ENCODE results near the gene PCNX1. TPM values are rescaled to one million over a fixed set of nuclear protein-coding genes. Genes with fewer than 3 reads are reported as not detected.

PCNX1 gene
- total RNA-seq, 1 donor from 2014 or later: 28.9 TPM

DNA sequence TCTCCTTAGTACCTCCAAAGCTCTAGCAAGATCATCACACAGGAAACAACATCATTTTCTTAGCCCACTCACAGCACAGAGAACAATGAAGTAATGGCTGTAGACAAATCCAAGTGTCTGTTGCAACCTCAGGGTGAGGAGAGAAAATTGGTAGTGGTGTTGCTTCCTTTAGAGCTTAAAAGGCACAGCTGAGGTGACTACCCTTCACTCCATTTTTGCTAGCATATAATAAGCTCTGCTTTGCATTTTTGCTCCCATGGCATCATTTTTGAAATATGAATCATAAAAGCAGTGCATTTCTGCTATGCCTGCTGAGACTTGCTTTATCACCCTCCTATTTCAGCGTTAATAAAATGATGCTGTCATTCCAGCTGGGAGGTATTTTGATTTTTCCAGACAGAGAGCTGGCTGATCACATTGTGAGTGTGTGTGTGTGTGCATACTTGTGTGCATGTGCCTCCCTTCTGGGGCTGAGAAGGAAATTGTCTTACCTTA is 18.5 kb upstream of the PCNX1 start:
- DNase-seq (ENCODE audit: low read depth in 2 of 2): no peak

DNA sequence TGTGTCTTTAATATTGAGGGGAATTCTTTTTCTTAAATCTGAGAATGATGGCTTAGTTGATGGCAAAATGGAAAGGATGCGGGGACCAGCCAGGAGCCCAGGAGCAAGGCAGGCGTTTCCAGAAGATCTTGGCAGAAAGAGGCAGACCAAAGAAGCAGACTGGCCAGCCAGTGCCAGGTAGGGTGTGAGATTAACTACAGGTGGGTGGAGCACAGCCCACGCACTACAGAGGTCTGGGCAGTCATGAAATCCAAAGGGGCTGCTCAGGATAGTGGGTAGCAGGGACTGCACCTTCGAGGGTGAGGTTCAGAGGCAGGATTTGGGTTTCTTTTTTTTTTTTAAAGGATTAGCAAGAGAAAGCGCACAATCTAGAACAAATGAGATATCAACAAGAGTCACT is 17.7 kb upstream of the PCNX1 start:
- DNase-seq (ENCODE audit: low read depth in 2 of 2): no peak

DNA sequence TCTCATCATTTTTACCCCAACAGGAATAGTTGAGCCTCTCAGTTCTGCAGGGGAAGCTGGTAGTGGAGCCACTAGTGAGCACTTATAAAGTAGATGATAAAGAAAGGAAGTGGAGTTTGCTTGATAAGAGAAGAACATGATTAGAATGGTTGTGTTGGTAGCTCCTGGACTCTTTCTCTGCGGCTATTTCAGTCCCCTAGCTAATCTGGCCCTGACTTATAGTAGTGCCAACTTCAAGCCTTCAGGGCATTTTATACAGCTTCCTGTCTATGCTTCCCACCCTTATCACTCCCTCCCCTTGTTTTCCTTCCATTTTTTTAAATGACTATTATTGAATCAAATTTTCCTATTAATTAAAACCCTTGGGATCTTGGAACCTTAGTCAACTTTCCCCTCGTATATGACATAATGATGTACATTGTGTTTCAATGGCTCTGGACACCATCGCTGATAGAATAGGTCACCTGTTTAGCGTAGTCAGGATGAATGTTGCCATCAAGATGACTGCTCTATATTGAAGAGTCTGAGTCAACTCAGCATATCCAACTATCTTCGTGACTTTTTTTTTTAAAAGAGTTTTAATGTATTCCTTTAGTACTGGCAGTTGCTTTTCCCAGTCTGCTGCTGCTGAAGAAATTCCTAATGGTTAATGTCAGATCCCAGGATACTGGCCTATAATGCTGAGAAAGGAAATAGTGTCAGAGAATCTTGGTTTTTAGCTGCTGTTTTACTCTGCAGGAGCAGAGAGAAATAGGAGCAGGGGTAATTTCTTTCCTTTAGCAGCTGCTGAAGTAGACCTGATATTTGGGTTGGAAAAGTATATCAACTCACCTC is 16.2 kb upstream of the PCNX1 start:
- DNase-seq (ENCODE audit: low read depth in 2 of 2): no peak

GRCh38 chr14:70891737-70892136 is 15.5 kb upstream of the PCNX1 start:
- DNase-seq (ENCODE audit: low read depth in 2 of 2): no peak

GRCh38 chr14:70893062-70893845 is 14.0 kb upstream of the PCNX1 start:
- no peak for DNase-seq (ENCODE audit: low read depth in 2 of 2)

- no peak for DNase-seq (ENCODE audit: low read depth in 2 of 2)
Observed at GRCh38 chr14:70893858-70894291, 13.4 kb upstream of the PCNX1 start.

DNA sequence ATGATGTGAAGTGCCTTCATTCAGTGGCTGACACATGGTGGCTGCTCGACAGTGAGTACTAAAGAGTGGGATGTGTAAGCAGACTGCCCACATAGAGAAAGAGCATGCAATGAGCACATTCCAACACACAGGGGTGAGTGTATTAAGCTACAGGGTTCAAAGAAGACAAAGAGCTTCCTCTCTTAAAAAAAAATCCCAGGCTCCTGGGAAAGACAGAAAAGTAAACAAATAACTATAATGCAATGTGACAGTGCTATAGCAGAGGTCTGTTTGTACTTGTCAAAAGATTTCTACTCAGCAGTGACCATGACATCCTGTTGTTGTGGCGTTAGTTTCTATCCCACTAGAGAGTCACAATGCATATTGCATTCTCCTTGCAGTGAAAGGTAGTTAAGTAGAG is 12.4 kb upstream of the PCNX1 start:
- DNase-seq (ENCODE audit: low read depth in 2 of 2): peak in 1 of 2 donors; percentile 23

- DNase-seq (ENCODE audit: low read depth in 2 of 2): no peak
Observed at GRCh38 chr14:70896317-70896716, 10.9 kb upstream of the PCNX1 start.

DNA sequence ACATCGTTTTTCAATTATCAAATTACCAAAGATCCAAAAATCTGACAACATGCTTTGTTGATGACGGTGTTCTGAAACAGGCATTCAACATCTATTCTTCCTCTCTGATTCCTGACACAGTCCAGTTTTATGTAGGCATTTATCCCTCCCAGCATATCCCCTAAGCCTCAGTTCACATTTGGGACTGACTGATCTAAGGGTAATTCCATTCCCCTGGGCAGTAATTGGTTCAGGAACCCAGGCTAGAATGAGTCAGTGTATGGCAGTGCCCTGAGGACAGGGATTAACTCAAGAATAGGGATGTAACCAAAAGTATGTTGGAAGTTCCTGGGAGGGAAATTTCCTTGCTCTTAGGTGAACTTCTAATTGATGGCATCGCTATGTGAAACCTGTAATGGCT is 10.3 kb upstream of the PCNX1 start:
- DNase-seq (ENCODE audit: low read depth in 2 of 2): no peak

- DNase-seq (ENCODE audit: low read depth in 2 of 2): no peak
Observed at GRCh38 chr14:70897464-70897863, 9.8 kb upstream of the PCNX1 start.

DNA sequence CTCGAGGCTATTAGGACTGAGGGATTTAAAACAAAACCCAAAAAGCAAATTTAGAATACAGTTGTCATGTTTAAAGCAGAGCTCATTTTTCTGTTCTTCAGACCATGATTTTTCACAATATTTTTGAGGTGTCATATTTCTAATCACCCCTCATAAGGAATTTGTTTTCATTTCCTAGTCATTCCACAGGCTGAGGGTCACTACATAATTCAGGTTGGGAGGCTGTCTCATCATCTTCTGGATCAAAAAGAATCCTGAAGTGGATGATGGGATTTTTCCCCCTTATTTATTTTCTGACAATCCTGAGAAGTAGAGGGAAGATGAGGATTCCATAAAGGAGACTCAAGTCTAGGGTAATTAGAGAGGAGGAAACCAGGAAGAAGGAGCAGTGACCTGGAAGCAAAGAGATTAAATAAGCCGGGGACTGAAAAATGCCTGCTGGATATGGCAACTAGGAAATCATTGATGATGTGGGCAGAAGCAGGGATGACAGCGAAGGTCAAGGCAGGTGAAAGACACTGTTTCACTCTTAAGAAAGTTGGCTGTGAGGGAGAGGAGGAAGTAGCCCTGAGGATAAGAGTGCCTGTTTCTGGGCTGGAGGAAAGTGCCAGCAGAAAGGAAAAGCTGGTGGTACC is 9.0 kb upstream of the PCNX1 start:
- no peak for DNase-seq (ENCODE audit: low read depth in 2 of 2)

- DNase-seq (ENCODE audit: low read depth in 2 of 2): no peak
Observed at GRCh38 chr14:70901269-70901668, 6.0 kb upstream of the PCNX1 start.

DNA sequence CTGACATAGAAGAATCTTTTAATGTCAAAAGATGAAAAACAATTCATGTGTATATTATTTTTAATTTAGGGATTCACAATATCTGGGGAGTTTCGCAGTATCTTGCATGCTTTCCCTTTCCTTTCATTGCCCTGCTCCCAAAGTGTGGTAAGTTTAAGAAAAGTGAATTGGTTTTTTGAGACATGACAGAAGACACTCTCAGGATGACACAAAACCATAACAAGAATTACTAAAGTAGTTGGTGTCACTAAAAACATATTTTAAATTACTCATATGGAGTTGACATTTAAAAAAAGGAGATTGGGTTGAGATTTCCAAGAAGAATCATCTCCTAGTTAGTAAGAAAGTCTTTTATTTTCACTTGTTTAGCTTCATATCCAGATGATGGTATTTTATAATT is 5.1 kb upstream of the PCNX1 start:
- DNase-seq (ENCODE audit: low read depth in 2 of 2): no peak

- DNase-seq (ENCODE audit: low read depth in 2 of 2): no peak
Observed at GRCh38 chr14:70904373-70904772, 2.9 kb upstream of the PCNX1 start.

DNA sequence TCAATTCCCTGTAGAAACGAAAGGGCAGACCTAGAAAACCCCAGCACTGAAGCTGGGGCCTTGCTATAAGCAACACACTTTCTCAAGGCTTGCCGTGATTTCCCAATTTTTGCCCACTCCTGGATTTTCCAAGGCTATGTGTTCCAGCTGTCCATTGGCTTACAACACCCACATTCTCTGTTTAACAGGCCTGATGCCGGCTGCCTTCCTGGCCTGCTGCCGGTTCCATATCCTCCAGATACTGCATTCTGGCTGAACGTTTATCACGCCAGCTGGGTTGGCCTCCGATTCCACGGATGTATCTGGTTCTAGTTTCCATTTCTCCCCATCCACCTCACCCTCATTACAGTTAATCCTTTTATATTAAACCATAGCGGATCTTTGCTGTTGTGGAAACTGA is 2.0 kb upstream of the PCNX1 start:
- peak; percentile 66 to 83 for DNase-seq (ENCODE audit: low read depth in 2 of 2)

- peak in 1 of 2 donors; percentile 17 for DNase-seq (ENCODE audit: low read depth in 2 of 2)
Observed at GRCh38 chr14:70906793-70907175, 475 bp upstream of the PCNX1 start.

DNA sequence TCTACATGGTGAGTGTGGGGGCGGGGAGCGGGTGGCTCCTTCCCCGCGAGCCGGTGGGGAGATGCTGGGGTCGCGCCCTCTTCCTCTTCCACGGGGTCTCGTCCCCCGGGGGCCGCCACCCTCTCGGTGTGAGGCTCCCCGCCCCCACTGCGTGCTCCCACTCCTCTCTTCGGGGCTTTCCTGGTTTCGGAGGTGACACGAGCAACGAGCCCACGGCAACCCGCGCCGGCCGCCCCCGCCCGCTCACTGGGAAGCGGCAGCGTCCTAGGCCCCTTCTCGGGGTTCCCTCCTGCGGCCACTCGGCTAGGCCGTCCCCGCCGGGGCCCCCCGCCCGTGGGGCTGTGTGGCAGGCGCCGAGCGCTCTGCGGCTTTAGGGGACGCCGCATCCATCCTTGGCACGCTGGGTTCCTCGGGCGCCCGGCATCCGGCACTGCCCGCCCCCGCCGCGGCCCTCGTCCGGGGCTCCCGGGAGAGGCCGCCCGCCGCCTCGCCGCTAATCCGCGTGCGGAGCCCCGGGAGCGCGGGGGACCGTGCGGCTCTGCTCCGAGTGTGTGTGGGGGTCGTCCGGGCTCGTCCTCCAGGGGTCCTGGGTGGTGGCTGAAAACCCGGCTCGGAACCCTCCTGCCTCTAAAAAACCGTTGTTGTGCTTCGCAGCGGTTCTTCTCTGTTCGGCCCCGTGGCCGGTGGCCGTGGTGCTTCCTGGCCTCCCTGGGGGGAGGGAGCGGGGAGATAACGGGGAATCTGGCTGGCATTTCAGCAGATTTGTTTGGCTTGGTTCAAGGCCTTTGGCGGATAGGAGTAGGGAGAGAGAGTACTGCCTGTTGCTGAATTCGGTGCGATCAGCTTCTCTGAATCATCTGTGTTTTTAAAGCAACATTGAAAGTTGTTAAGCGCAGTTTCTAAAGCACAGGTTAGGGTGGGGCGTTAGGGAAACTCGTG is 1.0 kb downstream of the PCNX1 start:
- DNase-seq (ENCODE audit: low read depth in 2 of 2): peak; percentile 46 to 60

GRCh38 chr14:70908935-70909641 is 1.8 kb downstream of the PCNX1 start:
- no peak for DNase-seq (ENCODE audit: low read depth in 2 of 2)

DNA sequence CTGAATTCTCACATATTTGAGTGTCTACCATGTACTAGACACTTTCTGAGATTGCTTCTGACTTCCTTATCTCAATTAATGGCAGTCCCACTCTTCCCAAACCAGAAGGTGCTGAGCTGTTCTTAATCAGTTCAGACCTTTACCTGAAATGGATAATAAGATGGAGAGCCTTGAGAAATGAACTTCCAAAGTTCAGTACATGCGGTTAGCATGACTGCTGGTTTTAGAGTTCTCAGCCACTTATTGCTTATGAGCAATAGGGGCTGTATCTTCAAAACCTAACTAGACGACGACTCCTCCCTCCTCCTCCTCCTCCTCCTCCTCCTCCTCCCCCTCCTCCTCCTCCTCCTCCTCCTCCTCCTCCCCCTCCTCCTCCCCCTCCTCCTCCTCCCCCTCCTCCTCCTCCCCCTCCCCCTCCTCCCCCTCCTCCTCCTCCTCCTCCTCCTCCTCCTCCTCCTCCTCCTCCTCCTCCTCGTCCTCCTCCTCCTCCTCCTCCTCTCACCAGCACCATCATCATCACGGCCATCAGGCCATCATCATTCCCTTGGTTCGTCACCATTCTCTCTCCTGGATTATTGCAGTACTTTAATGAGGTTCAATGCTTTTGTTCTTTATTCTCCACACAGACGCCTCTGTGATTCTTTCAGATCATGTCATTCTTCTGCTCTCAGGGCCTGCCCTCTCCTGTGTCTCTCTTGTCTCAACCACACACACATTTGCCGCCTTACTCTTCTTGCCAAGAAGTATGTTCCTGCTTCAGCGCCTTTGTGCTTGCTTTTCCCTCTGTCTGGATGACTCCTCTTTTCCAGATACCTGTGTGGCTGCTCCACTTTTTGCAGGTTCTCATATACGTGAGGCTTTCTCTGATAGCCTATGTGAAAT is 2.7 kb downstream of the PCNX1 start:
- no peak for DNase-seq (ENCODE audit: low read depth in 2 of 2)

All from dermis microvascular lymphatic vessel endothelial cell (primary cell).